ENCODE results near the gene MCAT. TPM values are rescaled to one million over a fixed set of nuclear protein-coding genes. Genes with fewer than 3 reads are reported as not detected.

Gene MCAT, protein sequence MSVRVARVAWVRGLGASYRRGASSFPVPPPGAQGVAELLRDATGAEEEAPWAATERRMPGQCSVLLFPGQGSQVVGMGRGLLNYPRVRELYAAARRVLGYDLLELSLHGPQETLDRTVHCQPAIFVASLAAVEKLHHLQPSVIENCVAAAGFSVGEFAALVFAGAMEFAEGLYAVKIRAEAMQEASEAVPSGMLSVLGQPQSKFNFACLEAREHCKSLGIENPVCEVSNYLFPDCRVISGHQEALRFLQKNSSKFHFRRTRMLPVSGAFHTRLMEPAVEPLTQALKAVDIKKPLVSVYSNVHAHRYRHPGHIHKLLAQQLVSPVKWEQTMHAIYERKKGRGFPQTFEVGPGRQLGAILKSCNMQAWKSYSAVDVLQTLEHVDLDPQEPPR
- 14.7 and 15.3 TPM in 2 replicates for total RNA-seq (2014; rRNA removed; shearing (Covaris generic))

DNA sequence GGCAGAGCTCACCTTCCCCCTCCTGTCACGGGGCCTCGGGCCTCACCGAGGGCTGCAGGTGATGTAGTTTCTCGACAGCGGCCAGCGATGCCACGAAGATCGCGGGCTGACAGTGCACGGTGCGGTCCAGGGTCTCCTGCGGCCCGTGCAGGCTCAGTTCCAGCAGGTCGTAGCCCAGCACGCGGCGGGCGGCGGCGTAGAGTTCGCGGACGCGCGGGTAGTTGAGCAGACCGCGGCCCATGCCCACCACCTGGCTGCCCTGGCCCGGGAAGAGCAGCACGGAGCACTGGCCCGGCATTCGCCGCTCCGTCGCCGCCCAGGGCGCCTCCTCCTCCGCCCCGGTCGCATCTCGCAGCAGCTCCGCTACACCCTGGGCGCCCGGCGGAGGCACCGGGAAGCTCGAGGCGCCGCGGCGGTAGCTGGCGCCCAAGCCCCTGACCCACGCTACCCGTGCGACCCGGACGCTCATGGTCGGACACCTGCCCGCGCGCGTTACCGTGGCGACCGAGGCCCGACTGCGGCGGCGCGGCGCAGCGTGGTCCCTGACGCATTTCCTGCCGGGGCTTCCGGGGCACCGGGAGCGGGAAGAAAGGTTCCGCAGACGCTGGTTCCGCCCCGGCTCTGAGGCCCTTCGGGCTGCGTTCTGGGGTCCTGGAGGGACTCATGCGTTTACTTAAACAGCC is at the start of gene MCAT:
Gene MCAT, minus strand, starts transcription at position 519 of the 683 bp plus-strand sequence. Its CDS starts 50 bp downstream, at position 469.
- DNase-seq (ENCODE audit: low read depth), result peak; percentile 54

DNA sequence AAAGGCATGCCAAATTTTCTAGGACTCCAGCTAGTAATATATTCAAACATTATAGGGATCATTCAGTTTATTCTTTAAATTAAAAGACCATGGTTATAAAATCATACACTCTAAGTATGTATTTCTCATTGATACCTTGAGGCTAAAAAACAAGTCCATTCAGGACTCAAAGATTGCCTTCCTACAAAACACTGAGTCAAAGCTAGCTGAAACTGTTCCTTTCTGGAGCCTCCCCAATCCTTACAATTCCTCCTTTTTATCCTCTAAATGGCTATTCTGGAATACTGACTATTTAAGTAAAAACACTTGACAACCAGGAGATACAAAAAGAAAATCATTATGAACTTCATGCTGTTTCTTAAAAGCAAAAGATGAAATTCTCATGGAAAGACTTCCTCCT is 48.6 kb upstream of the MCAT start:
- DNase-seq (ENCODE audit: low read depth), result no peak

DNA sequence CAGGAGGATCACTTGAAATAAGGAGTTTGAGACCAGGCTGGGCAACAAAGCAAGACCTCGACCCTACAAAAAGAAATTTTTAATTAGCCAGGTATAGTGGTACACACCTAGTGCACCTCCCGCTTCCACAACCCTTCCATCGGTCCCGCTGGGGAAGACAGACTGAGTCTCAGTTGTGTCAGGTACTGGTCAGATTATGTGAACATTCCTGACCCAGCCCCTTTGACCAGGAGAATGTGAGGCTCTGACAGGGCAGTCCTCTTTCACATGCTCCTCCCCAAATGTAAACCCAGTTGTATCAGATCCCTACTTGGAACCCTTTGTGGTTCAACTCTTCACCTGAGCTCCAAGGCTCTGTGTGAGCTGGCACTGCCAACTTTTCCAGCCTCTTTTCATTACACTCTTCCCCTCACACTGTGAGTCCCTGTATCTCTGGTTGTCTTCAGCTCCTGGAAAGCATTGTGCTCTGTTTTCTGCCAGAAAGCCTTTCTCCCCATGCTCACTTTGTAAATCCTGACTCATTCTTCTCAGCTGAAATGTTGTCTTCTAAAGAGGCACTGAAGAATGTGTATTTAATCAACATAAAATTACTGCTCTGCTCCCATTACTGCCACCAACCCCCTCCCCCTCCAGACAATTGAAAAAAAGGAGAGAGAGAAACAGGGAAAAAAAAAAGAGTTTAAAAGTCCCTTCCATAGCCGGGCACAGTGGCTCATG is 45.8 kb upstream of the MCAT start:
- DNase-seq (ENCODE audit: low read depth), result peak; percentile 29

DNA sequence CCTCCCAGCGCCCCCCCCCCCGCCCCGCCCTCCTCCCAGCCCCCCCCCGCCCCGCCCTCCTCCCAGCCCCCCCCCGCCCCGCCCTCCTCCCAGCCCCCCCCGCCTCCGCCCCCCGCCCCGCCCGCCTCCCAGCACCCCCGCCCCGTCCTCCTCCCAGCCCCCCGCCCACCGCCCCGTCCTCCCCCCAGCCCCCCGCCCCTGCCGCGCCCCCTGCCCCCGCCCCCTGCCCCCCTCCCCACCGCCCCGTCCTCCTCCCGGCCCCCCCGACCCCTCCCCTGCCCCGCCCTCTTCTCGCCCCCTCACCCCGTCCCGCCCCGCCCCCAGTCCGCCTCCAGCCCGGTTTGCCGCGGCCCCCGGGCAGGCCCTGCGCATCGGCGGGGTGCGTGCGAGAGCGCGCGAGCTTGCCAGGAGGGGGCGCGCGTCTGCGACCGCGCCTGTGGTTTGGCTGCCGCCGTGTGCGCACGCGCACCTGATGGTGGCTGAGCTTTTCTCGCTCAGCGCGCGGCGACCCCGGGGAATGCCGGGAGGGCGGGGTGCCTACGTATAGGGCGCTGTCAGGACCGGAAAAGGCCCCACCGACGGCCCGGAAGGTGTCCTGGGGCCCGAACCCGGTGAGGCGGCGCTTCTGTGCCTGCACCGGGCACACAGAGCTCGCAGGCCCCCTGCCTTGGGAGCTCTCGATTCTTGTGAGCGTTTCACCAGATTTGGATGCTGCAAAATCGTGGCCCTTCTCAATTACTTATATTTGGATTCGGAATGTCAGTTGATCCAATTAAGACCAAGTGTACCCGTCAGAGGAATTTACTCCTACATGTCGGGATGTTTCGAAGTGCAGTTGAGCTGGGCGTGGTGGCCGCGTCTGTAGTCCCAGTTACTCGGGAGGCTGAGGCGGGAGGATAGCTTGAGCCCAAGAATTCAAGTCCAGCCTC is 44.2 kb upstream of the MCAT start:
- peak; percentile 87 for DNase-seq (ENCODE audit: low read depth)

DNA sequence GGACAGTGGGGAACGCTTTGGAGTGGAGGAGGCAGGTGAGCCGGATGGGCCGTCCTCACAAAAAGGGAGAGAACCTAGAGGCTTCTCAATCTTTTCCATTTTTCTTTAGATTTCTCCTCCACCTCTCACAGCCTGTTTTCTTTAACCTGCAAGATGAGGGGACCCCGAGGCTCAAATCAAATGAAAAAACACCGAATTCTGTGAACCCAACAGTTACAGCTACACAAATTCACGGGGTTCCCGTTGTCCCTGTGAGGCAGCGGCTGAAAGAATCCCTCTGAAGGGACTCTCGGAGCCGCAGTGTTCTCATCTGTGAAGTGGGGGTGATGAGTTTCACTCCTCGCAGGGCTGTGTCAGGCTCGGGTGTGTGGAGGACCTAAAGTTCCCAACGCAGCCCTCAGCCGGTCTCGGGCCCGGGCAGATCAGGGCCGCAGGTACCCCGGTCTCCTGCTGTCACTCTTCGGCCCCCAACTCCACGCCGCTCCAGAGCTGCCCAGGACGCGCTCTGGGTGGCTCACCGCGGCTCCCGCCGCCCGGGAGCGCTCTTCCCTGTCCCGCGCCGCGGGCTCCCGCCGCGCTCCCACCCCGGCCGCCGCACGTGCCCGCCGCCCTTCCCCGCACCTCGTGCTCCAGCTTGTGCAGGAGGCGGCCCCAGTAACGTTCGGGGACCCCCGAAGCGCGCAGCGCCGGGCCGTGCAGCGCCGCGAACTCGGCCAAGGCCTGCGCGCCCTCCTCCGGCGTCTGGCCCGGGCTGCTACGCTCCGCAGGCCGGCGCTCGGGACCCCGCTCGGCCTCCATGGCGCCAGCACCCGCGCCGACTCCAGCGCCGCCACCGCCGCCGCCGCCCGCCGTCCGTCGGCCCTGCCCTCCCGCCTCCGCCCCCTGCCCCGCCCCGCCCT is 43.3 kb upstream of the MCAT start, which contains the start of gene TTLL12:
Gene TTLL12, minus strand, starts transcription at position 863 of the 899 bp plus-strand sequence. Its CDS starts 65 bp downstream, at position 798.
- DNase-seq (ENCODE audit: low read depth), result no peak

DNA sequence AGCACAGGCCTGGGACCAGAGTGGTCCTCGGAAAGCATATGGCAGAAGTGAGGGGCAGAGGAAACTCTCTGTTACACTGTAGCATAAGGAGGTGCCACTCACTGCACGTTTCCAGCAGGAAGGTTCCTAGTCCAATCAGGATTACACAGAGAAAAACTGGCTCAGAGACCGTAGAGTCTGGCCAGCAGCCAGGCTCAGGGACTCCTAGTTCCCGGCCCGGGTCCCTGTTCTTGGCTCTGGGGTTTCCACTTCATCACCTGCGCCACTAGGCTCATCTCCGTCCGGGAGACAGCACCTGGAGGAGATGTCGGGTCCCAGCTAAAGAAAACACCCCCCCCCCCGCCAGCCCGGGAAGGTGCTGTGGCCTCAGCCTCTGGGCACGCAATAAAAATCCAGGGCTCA is 42.7 kb upstream of the MCAT start:
- DNase-seq (ENCODE audit: low read depth), result no peak

DNA sequence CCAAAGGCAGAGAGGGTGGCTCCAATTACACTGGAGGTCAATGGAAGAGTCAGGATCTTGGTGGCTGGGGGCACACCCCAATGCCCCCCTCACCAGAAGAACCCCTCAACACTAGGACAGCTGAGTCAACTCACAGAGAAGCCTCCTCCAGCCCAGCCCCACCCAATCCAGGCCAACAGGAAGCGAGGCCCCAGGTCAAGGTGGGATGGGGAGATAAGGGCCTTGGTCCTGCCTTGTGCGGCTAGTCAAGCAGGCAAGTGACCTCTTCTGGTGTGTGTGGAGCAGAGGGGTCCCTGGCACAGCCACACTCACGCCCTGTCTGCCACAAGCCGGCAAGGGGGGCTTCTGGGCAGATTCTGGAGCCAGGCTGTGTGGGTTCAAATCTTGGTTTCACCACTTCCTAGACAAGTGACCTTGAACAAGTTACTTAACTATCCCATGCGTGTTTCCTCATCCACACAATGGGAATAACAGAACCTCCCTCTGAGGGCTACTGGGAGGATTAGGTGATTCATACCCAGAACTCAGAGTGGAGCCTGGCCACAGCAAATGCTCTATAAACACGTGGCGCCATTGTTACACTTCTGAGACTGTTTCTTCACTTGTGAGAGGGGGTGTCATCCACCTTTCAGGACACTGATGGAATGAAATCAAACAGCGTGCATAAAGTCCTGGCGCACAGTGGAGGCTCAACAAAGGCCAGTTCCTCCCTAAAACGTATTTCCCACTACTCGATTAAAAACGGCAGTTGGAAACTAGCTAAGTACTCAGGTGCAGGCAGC is 40.5 kb upstream of the MCAT start:
- DNase-seq (ENCODE audit: low read depth), result peak; percentile 70

DNA sequence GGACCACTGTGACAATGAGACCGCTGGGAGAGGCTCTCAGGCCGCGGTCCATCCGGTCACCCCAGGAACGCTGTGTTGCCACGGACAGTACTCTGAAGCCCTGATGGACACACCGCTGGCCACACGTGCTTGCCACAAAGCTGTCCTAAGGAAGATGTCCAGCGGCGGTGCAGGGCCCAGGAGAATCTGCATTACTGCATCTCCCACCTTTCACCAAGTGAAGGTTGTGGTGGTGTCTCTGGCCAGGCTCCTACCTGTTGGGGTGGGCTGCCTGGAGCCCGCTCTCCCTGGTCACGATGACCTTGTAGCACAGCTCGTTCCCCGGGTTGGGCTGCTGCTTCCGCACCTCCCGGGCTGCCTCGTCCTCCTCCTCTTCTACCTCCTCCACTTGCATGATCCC is 39.5 kb upstream of the MCAT start:
- no peak for DNase-seq (ENCODE audit: low read depth)

DNA sequence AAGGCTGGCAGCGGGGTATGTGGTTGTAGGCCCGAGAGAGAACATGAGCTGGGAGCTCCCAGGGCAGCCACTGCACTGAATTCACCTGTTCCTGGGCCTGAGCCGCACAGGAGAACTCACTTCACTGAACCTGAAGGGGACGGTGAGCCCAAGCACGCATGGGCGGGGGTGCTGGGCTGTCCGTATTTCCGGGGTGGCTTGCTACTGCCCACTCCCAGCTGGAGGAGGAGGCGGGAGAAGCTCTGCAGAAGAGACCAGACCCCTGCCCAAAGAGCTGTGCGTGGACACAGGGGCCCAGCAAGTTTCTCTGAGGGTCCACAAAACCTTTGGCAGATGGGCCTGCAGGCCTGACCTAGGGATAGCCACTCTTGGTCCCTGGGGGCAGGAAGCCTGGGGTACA is 38.9 kb upstream of the MCAT start:
- no peak for DNase-seq (ENCODE audit: low read depth)

DNA sequence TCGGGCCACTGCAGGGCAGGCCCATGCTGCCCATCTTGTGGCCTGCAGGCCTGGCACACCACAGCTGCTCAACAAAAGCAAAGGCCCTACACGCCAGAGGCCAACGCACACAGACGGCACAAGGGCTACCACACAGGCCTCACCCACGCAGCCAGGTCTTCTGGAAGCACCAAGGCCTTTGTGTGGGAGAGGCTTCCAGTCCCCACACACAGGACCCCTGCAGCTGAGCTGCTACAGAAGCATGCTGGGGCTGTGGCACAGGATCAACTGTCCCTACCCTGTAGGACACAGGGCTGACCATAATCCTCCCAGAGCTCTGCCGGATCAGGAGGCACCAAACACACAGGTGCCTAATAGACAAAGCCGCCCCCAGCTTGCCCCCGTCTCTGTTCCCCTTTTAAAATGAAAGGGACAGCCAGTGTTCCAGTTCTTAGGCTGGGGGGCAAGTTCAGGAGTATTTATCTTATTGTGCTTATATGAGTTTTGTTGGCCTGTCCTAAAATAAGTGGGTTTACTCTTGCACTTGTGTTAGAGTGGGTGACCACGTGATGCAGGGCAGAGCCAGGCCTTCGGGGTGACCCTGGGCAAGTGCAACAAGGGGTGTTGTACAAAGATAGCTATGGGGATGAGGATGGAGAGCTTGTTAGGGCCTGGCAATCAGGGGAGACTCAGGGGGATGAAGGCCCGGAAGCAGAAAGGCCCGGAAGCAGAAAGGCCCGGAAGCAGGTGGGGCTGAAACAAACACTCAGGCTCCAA is 38.3 kb upstream of the MCAT start:
- DNase-seq (ENCODE audit: low read depth), result no peak

DNA sequence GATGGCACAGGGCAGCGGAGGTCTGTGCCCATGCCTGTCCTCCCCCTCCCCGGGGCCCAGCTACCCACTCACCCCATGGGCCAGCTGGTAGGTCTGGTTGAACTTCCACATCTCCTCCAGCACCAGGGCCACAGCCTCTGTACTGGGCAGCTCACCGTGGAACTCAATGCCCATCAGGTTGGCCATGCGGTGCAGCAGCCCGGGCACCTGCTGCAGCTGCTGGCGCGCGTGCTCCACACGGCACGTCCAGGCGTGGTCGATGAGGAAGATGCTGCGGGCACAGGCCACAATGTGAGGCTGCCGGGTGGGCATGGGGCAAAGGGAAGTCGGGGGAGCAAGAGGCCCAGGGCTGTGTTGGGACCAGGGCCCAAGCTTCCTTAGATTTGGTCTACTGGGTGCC is 37.5 kb upstream of the MCAT start:
- DNase-seq (ENCODE audit: low read depth), result no peak

DNA sequence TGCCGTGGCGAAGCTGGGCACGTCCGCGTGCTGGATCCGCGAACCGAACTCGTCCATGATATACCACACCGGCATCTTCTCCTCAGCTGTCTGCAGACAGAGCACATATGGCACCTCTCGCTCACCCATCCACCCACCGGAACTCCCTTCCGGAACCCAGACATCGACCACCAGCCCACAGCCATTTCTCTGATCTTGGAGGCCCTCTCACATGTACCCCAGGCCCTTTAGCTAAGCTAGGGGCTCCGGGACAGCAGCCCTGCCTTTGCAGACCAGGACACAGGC is 36.7 kb upstream of the MCAT start:
- no peak for DNase-seq (ENCODE audit: low read depth)

DNA sequence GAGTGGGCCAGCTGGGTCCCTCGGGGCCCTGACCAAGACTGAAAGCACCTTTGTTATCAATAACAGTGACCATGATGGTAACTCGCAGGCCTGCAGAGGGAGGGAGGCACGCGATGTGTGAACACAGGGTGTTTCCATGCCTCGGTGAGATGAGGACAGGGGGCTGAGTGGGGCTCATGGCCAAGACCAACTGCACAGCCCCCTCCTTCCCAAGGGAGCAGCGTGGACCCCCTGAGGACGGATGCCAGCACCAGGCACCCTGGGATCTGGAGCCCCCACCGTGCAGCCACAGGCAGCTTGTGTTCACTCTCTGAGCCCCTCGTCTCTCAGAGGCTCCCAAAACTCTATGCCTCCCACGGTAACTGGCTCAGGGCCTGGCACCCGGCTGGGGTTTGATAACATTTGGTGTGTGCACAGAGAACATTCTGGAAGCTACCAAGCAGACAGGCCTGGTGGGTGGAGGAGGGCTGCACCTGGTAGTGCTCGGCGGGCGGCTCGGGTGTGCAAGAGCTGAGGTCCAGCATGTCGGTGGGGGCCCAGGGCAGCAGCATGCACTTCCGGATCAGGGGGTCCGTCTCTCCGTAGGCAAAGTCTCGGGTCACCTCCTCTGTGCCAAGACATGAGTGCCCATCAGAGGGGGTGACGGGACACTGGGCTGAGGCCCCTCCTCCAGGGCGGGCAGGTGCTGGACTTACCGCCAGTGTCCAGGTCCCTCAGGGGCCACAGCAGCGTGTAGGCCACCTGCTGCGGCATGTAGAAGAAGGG is 36.1 kb upstream of the MCAT start:
- DNase-seq (ENCODE audit: low read depth), result no peak

DNA sequence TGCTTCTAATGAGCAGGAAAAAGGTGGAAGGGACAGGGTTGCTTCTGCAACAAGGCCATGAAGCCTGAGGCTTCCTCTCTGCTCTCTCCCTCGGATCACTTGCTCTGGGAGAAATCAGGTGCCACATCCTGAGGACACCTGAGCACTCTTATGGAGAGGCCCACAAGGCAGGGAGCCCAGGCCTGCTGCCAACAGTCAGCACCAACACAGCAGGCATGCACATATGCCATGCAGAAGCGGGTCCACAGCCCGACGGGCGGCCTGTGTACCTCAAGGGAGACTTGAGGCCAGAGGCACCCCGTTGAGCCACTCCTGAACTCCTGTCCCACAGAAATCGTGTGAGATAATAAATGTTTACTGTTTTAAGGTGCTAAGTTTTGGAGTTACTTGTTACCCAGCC is 34.3 kb upstream of the MCAT start:
- no peak for DNase-seq (ENCODE audit: low read depth)

DNA sequence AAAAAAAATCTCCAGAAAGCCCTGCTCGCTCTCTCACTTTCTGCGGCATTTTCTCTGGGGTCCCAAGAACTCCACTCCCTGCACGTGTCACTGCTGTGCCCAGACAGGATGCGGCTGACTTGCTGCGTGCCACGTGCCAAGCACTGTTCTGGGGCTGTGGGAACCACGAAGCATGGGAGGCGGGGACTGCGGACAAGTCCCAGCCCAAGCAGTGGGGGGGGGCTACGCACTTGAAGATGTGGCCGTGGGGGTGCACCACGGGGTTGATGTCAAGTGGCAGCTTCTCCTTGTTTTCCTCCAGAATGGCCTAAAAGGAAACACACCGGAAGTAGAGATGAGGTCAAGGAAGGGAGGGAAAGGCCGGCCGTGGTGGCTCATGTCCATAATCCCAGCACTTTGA is 32.9 kb upstream of the MCAT start:
- DNase-seq (ENCODE audit: low read depth), result no peak

DNA sequence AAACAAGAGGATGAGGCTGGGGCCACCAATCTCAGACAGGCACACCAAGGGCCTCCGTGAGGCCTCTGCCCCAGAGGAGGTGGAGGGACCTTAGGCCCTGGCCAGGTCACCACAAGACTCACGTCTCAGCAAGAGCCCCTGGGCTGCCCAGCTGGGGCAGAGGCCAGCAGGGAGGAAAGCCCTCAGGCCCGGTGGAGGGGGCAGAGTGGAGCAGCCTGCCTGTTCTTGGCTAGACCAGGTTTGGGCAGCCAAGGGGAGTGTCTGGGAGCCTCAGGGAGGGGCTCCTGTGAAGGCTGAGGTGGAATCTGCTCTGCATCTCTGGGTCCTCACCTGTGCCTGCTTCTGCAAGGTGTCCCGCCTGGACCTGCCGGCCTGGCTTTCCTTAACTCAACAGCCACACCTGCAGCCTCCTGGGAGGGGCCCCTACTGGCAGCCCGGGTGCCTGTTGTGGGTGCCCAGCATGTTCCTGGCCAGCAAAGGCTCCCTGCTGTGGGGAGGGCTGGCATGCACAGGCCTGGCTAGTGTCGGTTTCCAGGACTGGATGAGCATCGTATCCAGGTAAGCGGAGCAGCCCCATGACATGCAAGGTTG is 31.8 kb upstream of the MCAT start:
- DNase-seq (ENCODE audit: low read depth), result no peak

DNA sequence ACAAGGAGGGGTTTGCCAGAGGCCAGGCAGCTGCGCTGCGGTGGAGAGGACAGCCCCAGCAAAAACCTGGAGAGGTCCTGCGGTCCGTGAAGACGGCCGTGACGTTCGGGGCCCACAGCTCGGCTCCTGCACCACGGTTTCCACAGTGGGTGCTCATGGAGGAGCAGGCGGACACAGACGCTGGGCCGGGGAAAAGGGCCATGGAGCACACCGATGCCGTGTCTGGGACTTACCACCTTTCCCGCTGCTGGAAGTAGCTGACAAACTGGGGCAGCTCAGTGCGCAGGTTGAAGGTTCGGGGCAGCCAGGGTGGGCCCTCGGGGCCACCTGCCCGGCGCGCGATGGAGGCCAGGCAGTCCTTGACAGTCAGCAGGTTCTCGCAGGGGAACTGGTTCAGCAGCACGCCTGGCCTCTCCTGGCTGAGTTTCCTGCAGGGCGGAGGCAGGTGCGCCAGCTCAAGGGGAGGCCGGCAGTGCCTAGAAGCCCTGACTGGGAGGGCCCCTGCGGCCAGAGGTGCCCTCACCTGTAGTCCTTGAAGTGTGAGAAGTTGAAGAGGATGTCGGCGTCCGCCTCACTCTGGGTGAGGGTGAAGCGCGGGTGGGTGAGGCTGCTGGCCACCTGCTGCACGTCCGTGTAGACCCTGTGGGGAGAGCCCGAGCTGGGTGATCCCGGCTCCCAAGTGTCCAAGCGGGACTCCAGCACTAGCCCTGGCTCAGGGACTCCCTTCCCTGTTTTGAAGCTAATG is 30.9 kb upstream of the MCAT start:
- no peak for DNase-seq (ENCODE audit: low read depth)
